ENCODE data around the gene MOGAT2.

MOGAT2 gene

GRCh38 chr11:75760243-75760642 is 42.6 kb downstream of the MOGAT2 start:
- DNase-seq = no peak

- DNase-seq = no peak
Observed at GRCh38 chr11:75760710-75761493, 43.3 kb downstream of the MOGAT2 start.

- DNase-seq = no peak
Observed at GRCh38 chr11:75762158-75762557, 44.5 kb downstream of the MOGAT2 start.

GRCh38 chr11:75762885-75763284 is 45.2 kb downstream of the MOGAT2 start:
- no peak for DNase-seq

GRCh38 chr11:75763846-75764245 is 46.2 kb downstream of the MOGAT2 start:
- no peak for DNase-seq

GRCh38 chr11:75765116-75765515 is 47.5 kb downstream of the MOGAT2 start:
- DNase-seq = no peak

GRCh38 chr11:75766443-75767227 is 49.0 kb downstream of the MOGAT2 start:
- no peak for DNase-seq

- no peak for DNase-seq
Observed at GRCh38 chr11:75767228-75767572, 49.6 kb downstream of the MOGAT2 start.

GRCh38 chr11:75767793-75768111 is 50.1 kb downstream of the MOGAT2 start:
- no peak for DNase-seq

- DNase-seq = peak; percentile 74
Observed at GRCh38 chr11:75768112-75768908, 50.7 kb downstream of the MOGAT2 start, which contains the start of gene DGAT2. DGAT2 (plus strand) TSS chr11:75768778; CDS start chr11:75768992, 214 bp downstream.

- DNase-seq = no peak
Observed at GRCh38 chr11:75768909-75769771, 51.5 kb downstream of the MOGAT2 start.

GRCh38 chr11:75770102-75770501 is 52.5 kb downstream of the MOGAT2 start:
- DNase-seq = no peak

GRCh38 chr11:75771646-75772410 is 54.2 kb downstream of the MOGAT2 start:
- DNase-seq = peak; percentile 79

- DNase-seq = peak; percentile 74
Observed at GRCh38 chr11:75773595-75774353, 56.1 kb downstream of the MOGAT2 start.

- DNase-seq = no peak
Observed at GRCh38 chr11:75775056-75775455, 57.4 kb downstream of the MOGAT2 start.

GRCh38 chr11:75776546-75776945 is 58.9 kb downstream of the MOGAT2 start:
- DNase-seq = no peak

- peak; percentile 39 for DNase-seq
Observed at GRCh38 chr11:75777461-75778110, 59.9 kb downstream of the MOGAT2 start.

- DNase-seq = no peak
Observed at GRCh38 chr11:75778962-75779361, 61.3 kb downstream of the MOGAT2 start.

GRCh38 chr11:75779960-75780359 is 62.3 kb downstream of the MOGAT2 start:
- no peak for DNase-seq

- no peak for DNase-seq
Observed at GRCh38 chr11:75780888-75781287, 63.2 kb downstream of the MOGAT2 start.

All from CD4-positive, alpha-beta T cell treated with Interleukin-15 for 1 hour (primary cell).